Loucy (cell line): Measurements from ENCODE around the gene ZNF688.

Experiments used
- H2AFZ ChIP-seq: fragments of 200-600 bp; sonication (generic); 2 replicates; pipeline ENCODE4 v1.6.0; 2016; ENCODE audit warnings: antibody characterized with exemption, mild to moderate bottlenecking, low read length, moderate library complexity
- H3F3A ChIP-seq: fragments of 200-600 bp; 2 replicates; pipeline ENCODE4 v1.6.0; 2016; ENCODE audit warnings: antibody characterized with exemption, low read depth, mild to moderate bottlenecking
- H3K27me3 ChIP-seq: fragments of 200-600 bp; sonication (generic); 2 replicates; pipeline ENCODE4 v1.6.1; 2014; ENCODE audit warnings: low read length, mild to moderate bottlenecking; ENCODE audit not compliant: insufficient read depth, poor library complexity, severe bottlenecking
- H3K36me3 ChIP-seq: fragments of 200-600 bp; sonication (generic); 2 replicates; pipeline ENCODE4 v1.6.1; 2016; ENCODE audit warnings: low read length; ENCODE audit not compliant: insufficient read depth
- H3K4me1 ChIP-seq: fragments of 200-600 bp; sonication (generic); 2 replicates; pipeline ENCODE4 v1.5.1; 2014; ENCODE audit warnings: low read length, mild to moderate bottlenecking; ENCODE audit not compliant: insufficient read depth, poor library complexity, severe bottlenecking
- H3K4me2 ChIP-seq: fragments of 200-600 bp; sonication (generic); 2 replicates; pipeline ENCODE4 v1.6.0; 2014; ENCODE audit warnings: antibody characterized with exemption, low read length, low read depth, mild to moderate bottlenecking; ENCODE audit not compliant: poor library complexity, severe bottlenecking
- H3K4me3 ChIP-seq: fragments of 200-600 bp; sonication (generic); 2 replicates; pipeline ENCODE4 v1.5.1; 2014; ENCODE audit warnings: low read length, mild to moderate bottlenecking, mixed read lengths; ENCODE audit not compliant: poor library complexity, severe bottlenecking
- H3K79me2 ChIP-seq: fragments of 200-600 bp; sonication (generic); 2 replicates; pipeline ENCODE4 v1.6.1; 2014; ENCODE audit warnings: low read length; ENCODE audit not compliant: insufficient read depth
- H3K9ac ChIP-seq: fragments of 200-600 bp; sonication (generic); 2 replicates; pipeline ENCODE4 v1.6.0; 2014; ENCODE audit warnings: mild to moderate bottlenecking, low read depth, low read length, moderate library complexity; ENCODE audit not compliant: poor library complexity, severe bottlenecking
- H3K9me2 ChIP-seq: fragments of 200-600 bp; sonication (generic); replicated peaks from 2 replicates; pipeline ENCODE4 v1.6.1; 2016; ENCODE audit warnings: low read depth, low read length, mixed read lengths
- H3K9me3 ChIP-seq: fragments of 200-600 bp; sonication (generic); 2 replicates; pipeline ENCODE4 v1.6.1; 2014; ENCODE audit warnings: mild to moderate bottlenecking, antibody characterized with exemption, low read length, low read depth; ENCODE audit not compliant: insufficient read depth
- H4K20me1 ChIP-seq: fragments of 200-600 bp; sonication (generic); 2 replicates; pipeline ENCODE4 v1.6.0; 2014; ENCODE audit warnings: antibody characterized with exemption, low read length, mild to moderate bottlenecking; ENCODE audit not compliant: insufficient read depth, poor library complexity, severe bottlenecking
- CTCF ChIP-seq: fragments of 200-600 bp; sonication (generic); conservative IDR thresholded peaks from 2 replicates; pipeline ENCODE4 v1.5.1; 2014; ENCODE audit warnings: mild to moderate bottlenecking, antibody characterized with exemption, low read length
- EZH2phosphoT487 ChIP-seq: fragments of 200-600 bp; IDR thresholded peaks from 2 replicates; pipeline ENCODE4 v1.6.1; 2018; ENCODE audit warnings: antibody characterized with exemption, mild to moderate bottlenecking, moderate library complexity, borderline replicate concordance

ZNF688 gene

GRCh38 chr16:30554557-30555314 is 16.8 kb downstream of the ZNF688 start:
- no peak overlapping the region for H2AFZ ChIP-seq
- peaks cover 56% of the 10 kb centered on the region for H3K79me2 ChIP-seq
- no peak overlapping the region for H3K9ac ChIP-seq
- H3F3A ChIP-seq: no peaks in the 10 kb centered on the region
- no peaks in the 10 kb centered on the region for H3K27me3 ChIP-seq
- no peak overlapping the region for H3K4me3 ChIP-seq
- no peaks in the 10 kb centered on the region for H4K20me1 ChIP-seq
- H3K4me2 ChIP-seq: no peak overlapping the region
- peaks cover 31% of the 10 kb centered on the region for H3K4me1 ChIP-seq
- no peak for TF ChIP-seq CTCF
- no peak for TF ChIP-seq EZH2phosphoT487
- no peaks in the 10 kb centered on the region for H3K9me2 ChIP-seq
- H3K36me3 ChIP-seq: no peaks in the 10 kb centered on the region
- H3K9me3 ChIP-seq: no peaks in the 10 kb centered on the region

- no peak for TF ChIP-seq EZH2phosphoT487
- TF ChIP-seq CTCF: no peak
- Histone ChIP-seq H4K20me1 (no peaks in the 10 kb centered on the region), H3F3A (no peaks in the 10 kb centered on the region), H2AFZ (no peak overlapping the region), H3K9me3 (no peaks in the 10 kb centered on the region), H3K36me3 (no peaks in the 10 kb centered on the region), H3K27me3 (no peaks in the 10 kb centered on the region), H3K4me1 (peaks cover 26% of the 10 kb centered on the region), H3K9ac (peak overlapping the region; percentile 9), H3K79me2 (peaks cover 56% of the 10 kb centered on the region), H3K4me3 (no peak overlapping the region), H3K4me2 (no peak overlapping the region), H3K9me2 (no peaks in the 10 kb centered on the region)
Measured at GRCh38 chr16:30553393-30553899, 18.1 kb downstream of the ZNF688 start.

- H3K4me1 ChIP-seq: peaks cover 26% of the 10 kb centered on the region
- no peak overlapping the region for H3K9ac ChIP-seq
- TF ChIP-seq CTCF (no peak), EZH2phosphoT487 (no peak)
Measured at GRCh38 chr16:30552956-30553355, 18.6 kb downstream of the ZNF688 start.

More at GRCh38 chr16:30552956-30553355, 18.6 kb downstream of the ZNF688 start:
- Histone ChIP-seq H3K4me3 (no peak overlapping the region), H3K27me3 (no peaks in the 10 kb centered on the region), H3K36me3 (no peaks in the 10 kb centered on the region), H3F3A (no peaks in the 10 kb centered on the region), H4K20me1 (no peaks in the 10 kb centered on the region), H3K4me2 (no peak overlapping the region), H2AFZ (no peak overlapping the region), H3K79me2 (peaks cover 55% of the 10 kb centered on the region), H3K9me3 (no peaks in the 10 kb centered on the region), H3K9me2 (no peaks in the 10 kb centered on the region)
